GM15510 (cell line): ENCODE results near the gene GFOD1.

Experiments used
- POLR2A ChIP-seq: IDR thresholded peaks from 3 replicates; pipeline ENCODE4 v1.6.1; 2011; ENCODE audit warnings: borderline replicate concordance; ENCODE audit not compliant: insufficient read length; ENCODE audit errors: extremely low read depth

Gene GFOD1

DNA sequence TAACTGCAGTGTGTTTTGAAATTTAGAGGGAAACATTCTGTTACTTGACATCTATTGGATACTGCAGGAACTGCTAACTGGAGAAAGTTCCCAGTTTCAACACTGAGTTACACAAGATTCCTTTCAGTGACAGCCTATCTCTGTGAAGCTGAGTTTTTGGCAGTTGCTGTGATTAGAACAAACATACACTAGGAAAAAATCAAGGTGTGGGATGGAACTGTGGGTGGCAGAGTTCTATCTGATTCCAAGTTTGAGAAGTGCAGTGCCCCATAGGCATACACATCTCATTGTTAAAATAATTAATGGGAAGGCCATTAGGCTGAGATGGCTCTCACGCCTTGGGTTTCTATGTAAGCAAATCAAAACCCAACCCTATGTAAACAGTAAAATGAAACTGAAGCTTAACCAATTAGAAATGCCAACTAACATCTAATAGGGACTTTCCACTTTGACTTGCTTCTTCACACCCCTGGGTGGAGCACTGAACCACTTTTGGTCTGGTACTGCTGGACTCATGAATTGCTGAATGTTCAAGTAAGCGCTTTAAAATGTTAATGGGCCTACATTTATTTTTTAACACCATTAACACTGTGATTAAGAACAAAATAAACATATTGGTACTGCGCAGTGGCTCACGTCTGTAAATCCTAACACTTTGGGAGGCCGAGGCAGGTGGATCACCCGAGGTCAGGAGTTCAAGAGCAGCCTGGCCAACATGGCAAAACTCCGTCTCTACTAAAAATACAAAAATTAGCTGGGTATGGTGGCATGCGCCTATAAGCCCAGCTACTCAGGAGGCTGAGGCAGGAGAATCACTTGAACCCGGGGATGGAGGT, 103.9 kb downstream of the GFOD1 start:
- TF ChIP-seq POLR2A, result no peak

DNA sequence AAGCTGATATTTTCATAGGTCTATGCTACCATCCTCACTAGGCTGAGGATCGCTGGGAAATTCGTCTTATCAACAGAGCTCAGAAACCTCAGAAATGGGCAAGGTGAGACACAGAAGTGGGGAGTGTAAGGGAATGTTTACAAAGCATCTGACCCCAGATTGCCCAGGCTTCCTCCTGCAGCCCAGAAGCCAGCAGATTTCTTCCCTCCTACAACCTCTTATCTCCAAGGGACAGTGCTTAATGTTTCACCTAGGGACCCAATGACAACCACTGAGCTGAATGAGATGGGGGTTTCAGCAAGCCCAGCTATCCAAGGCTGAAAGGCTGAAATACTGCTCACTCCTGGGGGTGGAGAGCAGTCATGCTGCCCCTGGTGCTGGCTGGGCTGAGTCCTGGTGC, 106.6 kb downstream of the GFOD1 start:
- TF ChIP-seq POLR2A, result no peak

DNA sequence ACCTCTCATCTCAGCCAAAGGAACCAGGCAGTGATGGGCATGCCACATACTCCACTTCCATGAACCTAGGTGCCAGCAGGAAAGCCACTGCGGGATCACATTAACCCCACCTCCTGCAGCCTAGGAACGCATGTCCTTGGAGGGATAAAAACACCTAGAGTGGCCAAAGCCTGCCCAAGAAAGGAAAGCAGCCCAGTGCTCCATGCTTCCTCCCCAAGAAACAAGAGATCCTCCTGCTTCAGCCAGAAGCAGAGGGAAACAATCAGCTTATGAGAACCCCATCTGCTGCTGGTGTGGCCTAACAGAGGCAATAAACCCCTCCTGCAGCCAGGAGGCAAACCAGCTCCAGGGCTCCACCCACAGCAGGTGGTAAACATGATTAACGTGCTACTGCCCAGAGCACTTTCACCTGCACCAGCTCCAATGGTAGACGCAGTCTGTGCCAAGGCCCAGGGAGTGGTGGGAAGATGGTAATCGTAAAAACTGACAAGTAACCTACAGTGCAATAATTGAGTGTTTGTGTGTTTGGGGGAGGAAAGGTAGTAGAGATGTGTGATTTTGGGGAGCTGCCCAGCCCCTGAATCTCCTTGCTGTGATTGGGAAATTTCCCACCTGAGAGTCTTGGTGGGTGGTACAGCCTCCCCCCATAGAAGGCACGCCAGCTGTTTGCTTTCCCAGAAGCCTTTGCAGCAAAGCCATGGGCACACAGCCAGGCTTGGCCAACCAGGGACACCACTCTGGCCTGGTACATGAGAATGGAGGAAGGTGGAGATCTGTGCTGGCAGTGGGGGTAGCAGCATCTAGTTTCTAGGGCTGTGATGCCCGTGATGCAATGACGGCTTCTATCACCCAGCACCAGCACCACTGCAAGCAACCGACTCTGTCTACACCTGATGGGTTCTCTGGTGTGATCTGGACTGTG, 108.5 kb downstream of the GFOD1 start:
- TF ChIP-seq POLR2A, result no peak

GRCh38 chr6:13377054-13377758, 110.2 kb downstream of the GFOD1 start:
- no peak for TF ChIP-seq POLR2A

GRCh38 chr6:13375360-13375878, 112.0 kb downstream of the GFOD1 start:
- no peak for TF ChIP-seq POLR2A

GRCh38 chr6:13373919-13374318, 113.5 kb downstream of the GFOD1 start:
- TF ChIP-seq POLR2A, result no peak

DNA sequence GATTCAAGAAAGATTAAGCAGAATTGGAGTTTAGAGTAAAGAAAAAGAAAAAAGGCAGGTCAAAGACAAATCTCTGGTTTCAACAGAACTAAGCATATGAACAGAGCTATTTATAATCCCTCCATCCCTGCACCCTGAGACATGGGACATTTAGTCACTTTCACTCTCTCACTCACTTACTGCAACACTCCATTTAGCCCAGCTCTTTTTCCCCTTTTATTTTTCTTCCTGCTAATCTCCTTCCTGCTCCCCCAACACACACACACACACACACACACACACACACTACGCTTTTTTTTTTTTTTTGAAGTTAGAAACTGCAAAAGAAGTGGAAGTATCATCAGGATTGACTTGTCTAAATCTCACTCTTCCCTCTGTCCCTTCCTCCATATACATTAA, 113.9 kb downstream of the GFOD1 start:
- TF ChIP-seq POLR2A, result no peak

- TF ChIP-seq POLR2A, result no peak
These were observed 114.5 kb downstream of the GFOD1 start for GRCh38 chr6:13372688-13373487.

DNA sequence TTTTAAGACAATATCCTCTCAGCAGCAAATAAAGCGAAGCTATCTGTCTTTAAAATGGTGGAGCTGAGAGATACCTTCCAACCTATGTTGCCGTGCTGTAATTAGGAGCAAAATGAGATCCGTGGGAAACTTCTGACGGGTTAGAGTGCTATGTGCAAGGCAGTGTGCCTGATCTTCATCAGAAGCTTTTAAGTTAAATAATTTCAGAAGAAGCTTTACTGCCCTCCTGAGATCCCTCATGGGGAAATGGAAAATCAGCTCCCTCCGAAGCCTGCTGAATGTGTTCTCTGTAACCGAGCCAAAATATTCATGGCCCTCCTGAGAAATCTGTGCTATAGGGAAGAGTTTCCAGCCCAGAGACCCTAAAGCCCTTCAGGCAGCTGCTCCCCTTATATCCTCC, 115.3 kb downstream of the GFOD1 start:
- TF ChIP-seq POLR2A, result no peak

- no peak for TF ChIP-seq POLR2A
These were observed 115.9 kb downstream of the GFOD1 start for GRCh38 chr6:13371421-13372072.

GRCh38 chr6:13370623-13371022, 116.8 kb downstream of the GFOD1 start:
- no peak for TF ChIP-seq POLR2A

DNA sequence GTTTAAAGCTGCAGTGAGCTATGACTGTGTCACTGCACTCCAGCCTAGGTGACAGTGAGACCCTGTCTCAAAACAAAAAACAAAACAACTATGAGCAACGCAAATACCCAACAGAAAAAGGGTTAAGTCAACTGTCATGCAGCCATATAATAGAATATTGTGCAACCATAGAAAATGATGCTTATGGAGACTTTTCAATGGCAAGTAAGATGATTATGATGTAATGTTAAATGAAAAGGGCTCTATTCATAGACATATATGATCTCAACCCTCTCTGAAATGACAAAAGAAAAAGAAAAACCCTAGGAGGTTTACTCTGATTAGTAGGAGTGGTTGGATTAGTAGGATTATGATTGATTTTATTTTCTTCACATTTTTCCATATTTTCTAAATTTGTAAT, 117.8 kb downstream of the GFOD1 start:
- TF ChIP-seq POLR2A, result no peak

GRCh38 chr6:13368731-13369115, 118.7 kb downstream of the GFOD1 start:
- no peak for TF ChIP-seq POLR2A
